Suprapubic skin (tissue), 4 donors: ENCODE data around the gene NET1.
"Not testable (repeated sequence)": the region's sequence is repeated elsewhere in the genome, so short reads cannot be mapped to it uniquely, and the experiment has no call there.

Experiments
- CTCF ChIP-seq, 2 donors: fragments of 200-600 bp in 1 of 2; fragments of 450-650 bp in 1 of 2; sonication (generic) in 1 of 2; IDR thresholded peaks; one replicate each; pipeline ENCODE4 v1.5.1; 2016 to 2019; ENCODE audit warnings: antibody characterized with exemption in 2 of 2, mild to moderate bottlenecking in 1 of 2, moderate library complexity in 1 of 2
- EP300 ChIP-seq: sonication (generic); formaldehyde crosslinking; IDR thresholded peaks from one replicate; pipeline ENCODE4 v1.6.1; 2017; ENCODE audit warnings: antibody characterized with exemption
- POLR2A ChIP-seq, 2 donors: fragments of 450-650 bp; IDR thresholded peaks; one replicate each; pipeline ENCODE4 v1.6.1; 2017; ENCODE audit warnings: antibody characterized with exemption in 2 of 2, mild to moderate bottlenecking in 2 of 2, moderate library complexity in 2 of 2
- POLR2AphosphoS5 ChIP-seq, 3 donors: sonication (generic); formaldehyde crosslinking; IDR thresholded peaks; one replicate each; pipeline ENCODE4 v1.6.1; 2017; ENCODE audit warnings: antibody characterized with exemption in 3 of 3

GRCh38 chr10:5379202-5379601, 33.2 kb upstream of the NET1 start:
- not testable (repeated sequence) for TF ChIP-seq CTCF (IDR thresholded peaks at IDR 0.05); POLR2A (IDR thresholded peaks at IDR 0.05); POLR2AphosphoS5 (IDR thresholded peaks at IDR 0.05); EP300
